AG10803 (cell line): Measurements from ENCODE around the gene C1QTNF12.
"Not testable (repeated sequence)": the region's sequence is repeated elsewhere in the genome, so short reads cannot be mapped to it uniquely, and the experiment has no call there.

Source experiments
- DNase-seq: peaks from one replicate; pipeline ENCODE4 v3.0.0; 2010; ENCODE audit warnings: low read depth
- H3K4me3 ChIP-seq: 2 replicates; pipeline ENCODE4 v1.5.1; 2011; ENCODE audit warnings: mild to moderate bottlenecking, low read length, control low read depth
- TF ChIP-seq, protein P1 (sequence below): conservative IDR thresholded peaks from 2 replicates; pipeline ENCODE4 v1.5.1; 2011; ENCODE audit warnings: mild to moderate bottlenecking, low read length, control low read depth, inconsistent platforms

Gene C1QTNF12

DNA sequence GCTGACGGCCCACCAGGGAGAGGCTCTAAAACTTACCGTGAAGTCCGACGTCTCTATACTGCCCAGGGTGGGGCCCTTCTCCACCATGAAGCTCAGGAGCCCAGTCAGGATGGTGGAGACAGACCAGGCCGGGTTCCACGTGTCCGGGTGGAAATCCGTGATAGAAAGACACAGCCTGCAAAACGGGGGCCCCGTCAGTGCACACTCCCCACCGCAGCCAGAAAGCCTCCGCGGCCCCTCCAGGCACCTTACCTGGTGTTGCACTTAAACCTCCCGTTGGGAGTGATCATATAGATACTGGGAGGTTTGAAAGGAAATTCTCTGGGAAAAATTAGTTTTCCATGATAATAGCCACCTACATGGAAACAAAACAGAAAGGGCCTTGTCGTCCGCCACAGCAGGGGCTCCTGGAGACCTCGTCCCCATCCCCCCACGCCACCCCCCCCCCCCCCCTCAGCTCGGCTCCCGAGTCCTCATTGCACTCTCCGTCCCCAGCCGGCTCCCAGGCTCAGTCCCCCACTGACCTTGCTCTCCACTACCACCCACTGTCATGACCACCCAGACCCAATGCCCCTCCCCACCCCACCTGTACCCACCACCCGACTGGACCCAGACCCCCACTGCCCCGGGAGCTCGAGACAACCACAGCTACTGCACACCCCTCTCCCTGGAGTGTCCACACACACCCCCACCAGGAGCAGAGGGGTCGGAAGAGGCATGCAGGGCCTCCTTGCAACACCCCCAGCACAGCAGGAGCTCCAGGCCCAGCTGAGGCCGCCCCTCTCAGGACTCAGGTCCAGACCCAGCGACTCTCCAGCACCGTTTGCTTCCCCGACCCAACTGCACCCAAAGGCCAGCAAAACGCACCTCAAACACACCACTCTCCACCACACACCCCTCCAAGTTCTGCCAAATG is 10.7 kb upstream of the C1QTNF12 start:
- TF ChIP-seq, protein P1, sequence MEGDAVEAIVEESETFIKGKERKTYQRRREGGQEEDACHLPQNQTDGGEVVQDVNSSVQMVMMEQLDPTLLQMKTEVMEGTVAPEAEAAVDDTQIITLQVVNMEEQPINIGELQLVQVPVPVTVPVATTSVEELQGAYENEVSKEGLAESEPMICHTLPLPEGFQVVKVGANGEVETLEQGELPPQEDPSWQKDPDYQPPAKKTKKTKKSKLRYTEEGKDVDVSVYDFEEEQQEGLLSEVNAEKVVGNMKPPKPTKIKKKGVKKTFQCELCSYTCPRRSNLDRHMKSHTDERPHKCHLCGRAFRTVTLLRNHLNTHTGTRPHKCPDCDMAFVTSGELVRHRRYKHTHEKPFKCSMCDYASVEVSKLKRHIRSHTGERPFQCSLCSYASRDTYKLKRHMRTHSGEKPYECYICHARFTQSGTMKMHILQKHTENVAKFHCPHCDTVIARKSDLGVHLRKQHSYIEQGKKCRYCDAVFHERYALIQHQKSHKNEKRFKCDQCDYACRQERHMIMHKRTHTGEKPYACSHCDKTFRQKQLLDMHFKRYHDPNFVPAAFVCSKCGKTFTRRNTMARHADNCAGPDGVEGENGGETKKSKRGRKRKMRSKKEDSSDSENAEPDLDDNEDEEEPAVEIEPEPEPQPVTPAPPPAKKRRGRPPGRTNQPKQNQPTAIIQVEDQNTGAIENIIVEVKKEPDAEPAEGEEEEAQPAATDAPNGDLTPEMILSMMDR: no peak
- no peak for DNase-seq
- H3K4me3 ChIP-seq: no peak overlapping the region

DNA sequence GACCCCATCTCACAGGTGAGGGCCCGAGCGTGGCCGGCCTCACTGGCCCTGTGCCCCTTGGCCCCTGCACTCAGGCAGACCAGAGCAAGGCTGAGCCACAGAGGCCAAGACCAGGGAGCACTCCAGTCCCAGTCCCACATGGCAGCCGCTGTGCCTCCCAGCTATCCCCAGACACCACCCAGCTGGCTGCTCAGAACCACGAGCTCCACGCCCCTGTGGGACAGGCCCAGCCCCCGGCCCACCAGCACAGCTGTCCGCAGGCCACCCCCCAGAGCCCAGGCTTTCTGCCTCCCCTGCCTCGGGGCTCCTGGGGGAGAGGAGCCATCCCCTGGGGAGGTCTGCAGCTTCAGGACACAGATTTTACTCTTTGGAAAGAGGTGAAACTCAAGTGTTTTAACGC is 9.1 kb upstream of the C1QTNF12 start:
- TF ChIP-seq, protein P1: no peak
- no peak for DNase-seq
- H3K4me3 ChIP-seq: no peak overlapping the region

GRCh38 chr1:1255078-1255477 is 8.6 kb upstream of the C1QTNF12 start:
- no peak overlapping the region for H3K4me3 ChIP-seq
- TF ChIP-seq, protein P1: no peak
- DNase-seq: no peak

DNA sequence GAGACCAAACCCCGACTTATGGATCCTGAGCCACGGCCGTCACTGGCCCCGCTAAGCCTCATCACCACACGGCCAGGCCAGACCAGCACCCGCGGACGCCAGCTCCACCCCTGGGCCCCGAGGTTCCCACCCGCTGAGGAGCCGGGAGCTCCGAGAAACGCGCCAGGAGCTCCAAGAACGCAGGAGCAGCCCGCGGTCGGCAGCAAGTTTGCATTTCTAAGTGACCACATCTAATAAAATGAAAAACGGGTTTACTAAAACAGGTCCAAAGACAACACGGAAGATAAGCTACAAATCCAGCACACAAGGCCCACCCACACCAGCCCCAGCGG is 8.1 kb upstream of the C1QTNF12 start:
- no peak overlapping the region for H3K4me3 ChIP-seq
- DNase-seq: no peak

GRCh38 chr1:1253972-1254666 is 7.6 kb upstream of the C1QTNF12 start:
- DNase-seq: no peak
- no peak overlapping the region for H3K4me3 ChIP-seq
- TF ChIP-seq, protein P1: no peak

More for the DNA sequence above, 8.1 kb upstream of the C1QTNF12 start:
- TF ChIP-seq, protein P1: no peak

DNA sequence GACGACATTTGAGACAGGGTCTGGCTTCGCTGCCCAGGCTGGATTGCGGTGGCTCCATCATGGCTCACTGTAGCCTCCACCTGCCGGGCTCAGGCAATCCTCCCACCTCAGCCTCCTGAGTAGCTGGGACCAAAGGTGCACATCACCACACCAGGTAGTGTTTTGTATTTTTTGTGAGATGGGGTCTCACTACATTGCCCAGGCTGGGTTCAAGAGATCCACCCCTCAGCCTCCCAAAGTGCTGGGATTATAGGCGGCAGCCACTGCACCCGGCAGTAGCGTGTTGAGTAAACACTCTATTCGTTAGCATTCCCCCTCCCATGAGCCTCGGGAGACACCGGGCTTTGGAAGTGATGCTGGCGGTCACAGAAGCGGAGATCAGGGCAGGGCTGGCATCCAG is 6.8 kb upstream of the C1QTNF12 start:
- H3K4me3 ChIP-seq: no peak overlapping the region
- TF ChIP-seq, protein P1: no peak
- no peak for DNase-seq

GRCh38 chr1:1250786-1251284 is 4.3 kb upstream of the C1QTNF12 start:
- DNase-seq: no peak

GRCh38 chr1:1248009-1248913 is 1.7 kb upstream of the C1QTNF12 start:
- H3K4me3 ChIP-seq: not testable (repeated sequence)

More at GRCh38 chr1:1250786-1251284, 4.3 kb upstream of the C1QTNF12 start:
- H3K4me3 ChIP-seq: no peak overlapping the region
- TF ChIP-seq, protein P1: no peak

More at GRCh38 chr1:1248009-1248913, 1.7 kb upstream of the C1QTNF12 start:
- not testable (repeated sequence) for DNase-seq
